ENCODE results near the gene ROM1.
"Not testable (repeated sequence)": the region's sequence is repeated elsewhere in the genome, so short reads cannot be mapped to it uniquely, and the experiment has no call there.

DNA sequence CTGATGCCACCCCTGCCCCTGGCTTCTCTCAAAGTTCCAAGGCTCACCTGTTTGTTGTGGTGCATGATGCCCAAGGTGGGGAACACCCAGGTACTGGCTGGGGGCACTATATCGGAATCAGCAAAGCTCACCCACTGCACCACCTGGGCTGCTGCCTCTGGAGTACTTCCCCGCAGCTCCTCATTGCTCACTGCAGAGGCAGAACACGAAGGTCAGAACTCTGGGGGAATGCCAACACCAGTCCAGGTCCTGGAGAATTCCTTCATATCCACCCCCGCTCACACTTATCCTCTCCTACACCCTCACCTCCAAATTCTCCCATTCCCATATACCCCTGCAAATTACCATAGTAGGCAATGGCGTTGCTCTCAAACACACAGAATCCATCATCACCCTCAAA, 41.6 kb upstream of the ROM1 start:
- not testable (repeated sequence) for TF ChIP-seq CTCF, POLR2A, POLR2AphosphoS5, EP300 (IDR thresholded peaks at IDR 0.05)

All from stomach (tissue), 4 donors.